Urothelium cell line (cell line): Measurements from ENCODE around the gene DCDC2B.
"Not testable (repeated sequence)": the region's sequence is repeated elsewhere in the genome, so short reads cannot be mapped to it uniquely, and the experiment has no call there.

Experiments
- DNase-seq: peaks from one replicate; pipeline ENCODE4 v3.0.0; 2011; ENCODE audit warnings: low spot score, mixed read lengths
- FAIRE-seq: peaks from 2 replicates; lab custom pipeline; 2011; peaks lifted over from hg19 to GRCh38; lab: Jason Lieb, UNC

The DCDC2B gene

GRCh38 chr1:32208891-32209328 is at the start of gene DCDC2B:
Gene DCDC2B (plus strand): TSS chr1:32209089. CDS start chr1:32209094, 5 bp downstream.
- peak; percentile 60 for DNase-seq
- peak; percentile 53 for FAIRE-seq

- FAIRE-seq: no peak
- DNase-seq: no peak
These were observed 49.7 kb upstream of the DCDC2B start for GRCh38 chr1:32159189-32159588.

GRCh38 chr1:32163405-32163804 is 45.5 kb upstream of the DCDC2B start:
- no peak for FAIRE-seq
- DNase-seq: no peak

- FAIRE-seq: not testable (repeated sequence)
These were observed 43.3 kb upstream of the DCDC2B start for GRCh38 chr1:32165633-32166032.

GRCh38 chr1:32170991-32171390 is 37.9 kb upstream of the DCDC2B start:
- FAIRE-seq: no peak
- no peak for DNase-seq

More at GRCh38 chr1:32165633-32166032, 43.3 kb upstream of the DCDC2B start:
- DNase-seq: not testable (repeated sequence)

GRCh38 chr1:32172621-32173245 is 36.2 kb upstream of the DCDC2B start:
- DNase-seq (peak; percentile 28), FAIRE-seq (no peak)

GRCh38 chr1:32178380-32179192 is 30.3 kb upstream of the DCDC2B start:
- DNase-seq (no peak), FAIRE-seq (no peak)

- FAIRE-seq (no peak), DNase-seq (no peak)
These were observed 29.8 kb upstream of the DCDC2B start for GRCh38 chr1:32179193-32179442.

GRCh38 chr1:32179443-32180185 is 29.3 kb upstream of the DCDC2B start, which contains the start of gene TXLNA:
Gene TXLNA (plus strand): TSS chr1:32179675. CDS start chr1:32180346, 671 bp downstream.
- DNase-seq: peak; percentile 98
- peak; percentile 13 for FAIRE-seq

GRCh38 chr1:32180186-32181060 is 28.5 kb upstream of the DCDC2B start:
- DNase-seq: peak; percentile 64
- no peak for FAIRE-seq

GRCh38 chr1:32181065-32181464 is 27.8 kb upstream of the DCDC2B start:
- DNase-seq (no peak), FAIRE-seq (no peak)

- DNase-seq (no peak), FAIRE-seq (no peak)
These were observed 27.3 kb upstream of the DCDC2B start for GRCh38 chr1:32181563-32181962.

- no peak for DNase-seq
- FAIRE-seq: no peak
These were observed 26.8 kb upstream of the DCDC2B start for GRCh38 chr1:32182060-32182459.

GRCh38 chr1:32184650-32185049 is 24.2 kb upstream of the DCDC2B start:
- FAIRE-seq (no peak), DNase-seq (no peak)

GRCh38 chr1:32186077-32186476 is 22.8 kb upstream of the DCDC2B start:
- no peak for DNase-seq
- no peak for FAIRE-seq

- DNase-seq (no peak), FAIRE-seq (no peak)
These were observed 22.4 kb upstream of the DCDC2B start for GRCh38 chr1:32186491-32186890.

GRCh38 chr1:32187850-32188249 is 21.0 kb upstream of the DCDC2B start:
- FAIRE-seq (no peak), DNase-seq (no peak)

GRCh38 chr1:32192220-32192948 is 16.5 kb upstream of the DCDC2B start:
- DNase-seq: no peak
- no peak for FAIRE-seq

GRCh38 chr1:32194984-32195383 is 13.9 kb upstream of the DCDC2B start:
- no peak for DNase-seq
- FAIRE-seq: no peak

GRCh38 chr1:32195531-32195930 is 13.4 kb upstream of the DCDC2B start:
- FAIRE-seq (no peak), DNase-seq (no peak)
